Epithelial cell of proximal tubule (primary cell): Measurements from ENCODE around the gene KCNK17. TPM values are rescaled to one million over a fixed set of nuclear protein-coding genes. Genes with fewer than 3 reads are reported as not detected.

Experiments
- DNase-seq: peaks from one replicate; pipeline ENCODE4 v3.0.0-alpha.2; 2011; ENCODE audit warnings: low read depth
- H3K4me3 ChIP-seq: 2 replicates; pipeline ENCODE4 v1.5.1; 2011; ENCODE audit warnings: low read depth, mild to moderate bottlenecking, low read length
- total RNA-seq: library from RNA; depleted of rRNA; stranded (reverse); fragments of >200 nt; gene quantifications from 2 replicates; pipeline ENCODE4 v1.2.3, GENCODE V29; 2015
- TF ChIP-seq, protein P1 (sequence below): conservative IDR thresholded peaks from 2 replicates; pipeline ENCODE4 v1.5.1; 2012; ENCODE audit warnings: low read depth, mild to moderate bottlenecking, low read length

KCNK17 gene
- total RNA-seq, 1 donor from 2014 or later = not detected

DNA sequence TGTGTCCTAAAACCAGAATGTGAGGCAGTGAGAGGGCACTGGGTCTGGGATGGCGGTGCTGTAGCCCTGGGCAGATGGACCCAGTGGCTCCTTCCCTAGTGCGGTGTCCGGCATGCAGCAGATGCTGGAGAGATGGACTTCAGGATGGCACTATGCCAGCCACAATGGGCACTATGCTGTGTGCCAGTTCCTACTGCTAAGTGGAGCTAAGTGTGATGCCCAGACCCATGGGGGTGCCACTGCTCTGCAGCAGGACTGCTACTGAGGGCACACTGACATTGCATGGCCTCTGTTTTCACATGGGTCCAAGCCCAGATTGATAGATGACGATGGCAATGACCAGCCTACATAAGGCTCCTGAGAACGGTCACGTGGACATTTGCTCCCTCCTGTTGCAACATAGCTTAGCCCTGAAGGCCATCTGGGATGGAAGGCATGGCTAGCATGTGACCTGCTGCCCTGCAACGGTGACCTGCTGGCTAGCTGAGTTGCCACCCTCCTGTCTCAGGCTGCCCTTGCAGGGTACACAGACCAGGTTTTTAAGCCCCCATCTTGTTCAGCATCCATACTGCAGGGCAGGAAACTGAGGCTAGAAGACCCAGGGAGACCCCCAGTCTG, 39.6 kb upstream of the KCNK17 start:
- no peak overlapping the region for H3K4me3 ChIP-seq
- no peak for DNase-seq
- TF ChIP-seq, protein P1, sequence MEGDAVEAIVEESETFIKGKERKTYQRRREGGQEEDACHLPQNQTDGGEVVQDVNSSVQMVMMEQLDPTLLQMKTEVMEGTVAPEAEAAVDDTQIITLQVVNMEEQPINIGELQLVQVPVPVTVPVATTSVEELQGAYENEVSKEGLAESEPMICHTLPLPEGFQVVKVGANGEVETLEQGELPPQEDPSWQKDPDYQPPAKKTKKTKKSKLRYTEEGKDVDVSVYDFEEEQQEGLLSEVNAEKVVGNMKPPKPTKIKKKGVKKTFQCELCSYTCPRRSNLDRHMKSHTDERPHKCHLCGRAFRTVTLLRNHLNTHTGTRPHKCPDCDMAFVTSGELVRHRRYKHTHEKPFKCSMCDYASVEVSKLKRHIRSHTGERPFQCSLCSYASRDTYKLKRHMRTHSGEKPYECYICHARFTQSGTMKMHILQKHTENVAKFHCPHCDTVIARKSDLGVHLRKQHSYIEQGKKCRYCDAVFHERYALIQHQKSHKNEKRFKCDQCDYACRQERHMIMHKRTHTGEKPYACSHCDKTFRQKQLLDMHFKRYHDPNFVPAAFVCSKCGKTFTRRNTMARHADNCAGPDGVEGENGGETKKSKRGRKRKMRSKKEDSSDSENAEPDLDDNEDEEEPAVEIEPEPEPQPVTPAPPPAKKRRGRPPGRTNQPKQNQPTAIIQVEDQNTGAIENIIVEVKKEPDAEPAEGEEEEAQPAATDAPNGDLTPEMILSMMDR = no peak

DNA sequence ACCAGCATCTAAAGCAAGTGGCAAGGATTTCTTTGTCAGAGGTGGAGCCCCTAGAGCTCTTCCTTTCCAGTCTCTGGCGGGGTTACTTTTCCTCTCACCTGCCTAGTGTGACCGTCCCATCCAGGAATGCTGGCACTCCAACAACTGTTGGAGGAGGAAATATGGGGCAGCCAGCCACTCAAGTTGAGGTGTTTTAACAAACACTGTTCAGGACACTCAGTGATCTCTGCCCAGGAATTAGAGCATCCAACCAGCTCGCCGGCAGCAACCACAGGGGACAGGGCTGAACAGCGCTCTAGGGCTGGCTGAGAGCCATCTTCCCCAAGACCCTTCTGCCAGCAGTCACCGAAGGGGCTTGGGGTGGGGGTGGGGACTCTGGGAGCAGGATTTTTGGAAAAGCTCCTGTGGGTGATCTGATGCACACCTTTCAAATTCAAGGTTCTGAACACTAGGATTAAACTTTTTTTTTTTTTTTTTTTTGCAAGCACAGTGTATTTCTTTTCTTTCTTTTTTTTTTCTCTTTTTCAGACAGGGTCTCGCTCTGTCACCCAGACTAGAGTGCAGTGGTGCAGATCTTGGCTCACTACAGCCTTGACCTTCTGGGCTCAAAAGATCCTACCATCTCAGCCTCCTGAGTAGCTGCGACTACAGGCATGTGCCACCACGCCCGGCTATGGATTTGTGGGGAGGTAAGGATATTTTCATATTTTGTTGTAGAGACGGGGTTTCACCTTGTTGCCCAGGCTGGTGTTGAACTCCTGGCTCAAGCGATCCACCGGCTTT, 36.7 kb upstream of the KCNK17 start:
- TF ChIP-seq, protein P1 = no peak
- H3K4me3 ChIP-seq = no peak overlapping the region
- no peak for DNase-seq

DNA sequence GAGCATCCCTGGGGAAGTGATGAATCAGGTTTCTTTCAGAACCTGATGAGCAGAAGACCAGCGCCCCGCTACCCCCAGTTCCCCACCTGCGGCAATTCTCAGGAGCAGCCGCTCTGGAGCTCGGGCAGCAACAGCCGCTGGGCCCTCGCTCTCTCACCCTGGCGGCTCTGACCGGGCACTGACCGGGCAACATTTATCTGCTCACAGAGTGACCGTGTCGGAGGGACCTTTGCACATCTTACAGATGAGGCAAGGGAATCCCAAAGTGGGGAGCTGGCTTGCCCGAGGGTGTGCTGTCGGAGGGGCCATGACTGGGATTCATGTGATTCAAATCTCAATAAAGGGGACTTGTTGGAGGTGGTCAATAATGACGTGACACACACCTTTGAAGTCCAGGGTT, 34.5 kb upstream of the KCNK17 start:
- no peak overlapping the region for H3K4me3 ChIP-seq
- TF ChIP-seq, protein P1 = no peak
- no peak for DNase-seq

DNA sequence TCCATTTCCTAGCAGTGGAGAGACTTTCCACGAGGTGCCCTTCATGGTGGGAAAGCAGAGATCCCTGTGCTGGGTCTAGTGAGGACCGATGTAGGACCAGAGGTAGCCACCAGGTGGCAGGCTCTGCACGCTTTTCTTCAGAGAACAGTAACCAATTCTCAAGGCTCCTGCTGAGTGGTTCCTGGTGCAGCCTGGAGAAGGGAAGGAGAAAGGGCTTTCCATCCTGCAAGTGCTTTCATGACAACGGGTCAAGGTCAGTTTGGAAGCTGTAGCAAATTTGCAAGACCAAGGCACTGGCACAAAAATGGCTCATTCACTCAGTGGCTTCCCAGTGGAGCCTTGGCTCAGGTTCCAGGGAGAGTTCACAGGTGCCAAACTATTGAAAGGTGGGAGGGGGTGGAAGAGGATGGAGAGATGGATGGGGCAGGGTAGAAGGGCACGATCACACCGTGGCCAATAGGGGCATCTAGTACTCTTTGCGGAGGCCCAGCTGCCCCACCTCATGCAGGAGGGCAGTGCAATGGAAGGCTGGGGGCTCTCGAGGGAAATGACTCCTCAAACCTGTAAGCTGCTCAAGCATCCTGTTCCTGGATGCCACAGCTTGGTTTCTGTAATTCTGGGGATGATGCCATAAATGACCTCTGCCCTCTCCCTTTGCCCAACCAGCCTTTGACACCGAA, 33.8 kb upstream of the KCNK17 start:
- no peak for DNase-seq
- TF ChIP-seq, protein P1 = peak; percentile 93
- H3K4me3 ChIP-seq = no peak overlapping the region

DNA sequence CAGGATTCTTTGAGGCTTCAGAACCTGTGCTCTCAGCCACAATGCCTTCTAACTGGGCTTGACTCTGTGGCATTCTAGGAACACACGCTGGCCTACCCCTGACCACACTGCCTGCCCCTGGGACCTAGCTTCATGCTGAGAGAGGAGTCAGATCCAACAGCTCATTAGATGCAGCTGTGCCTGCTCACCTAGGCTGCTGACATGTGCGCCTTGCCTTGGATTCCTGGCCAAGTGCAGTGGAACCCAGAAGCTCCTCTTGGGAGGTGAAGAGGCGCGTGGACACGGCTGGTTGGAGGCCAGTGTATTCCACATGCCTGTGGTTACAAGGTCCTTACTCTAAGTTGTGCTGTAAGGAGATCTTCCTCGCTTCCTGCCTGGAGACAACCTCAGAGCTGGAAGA, 33.0 kb upstream of the KCNK17 start:
- no peak for DNase-seq
- TF ChIP-seq, protein P1 = no peak
- H3K4me3 ChIP-seq = no peak overlapping the region

DNA sequence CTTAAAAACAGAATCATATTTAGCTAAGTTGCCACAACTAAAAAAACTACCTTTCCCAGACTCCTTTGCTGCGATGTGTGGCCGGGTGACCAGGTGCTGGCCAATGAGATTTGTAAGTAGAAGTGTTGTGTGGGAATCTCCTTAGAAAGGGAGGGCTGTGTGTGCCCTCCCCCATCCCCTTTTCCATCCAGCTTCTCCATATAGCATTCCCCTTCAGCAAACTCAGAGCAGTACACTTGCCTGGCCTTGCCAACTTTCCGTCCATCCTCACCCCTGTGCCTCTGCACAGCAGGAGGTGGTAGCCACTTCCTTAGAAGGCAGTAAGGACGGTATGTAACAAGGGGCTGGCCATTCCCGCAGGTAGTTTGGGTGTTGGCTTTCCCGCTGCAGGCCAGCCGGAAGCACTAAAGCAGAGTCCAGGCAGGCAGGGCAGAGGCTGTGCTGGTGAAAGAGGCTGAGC, 30.6 kb upstream of the KCNK17 start:
- no peak for DNase-seq
- TF ChIP-seq, protein P1 = no peak
- no peak overlapping the region for H3K4me3 ChIP-seq
